Stomach (tissue), 9 donors: Measurements from ENCODE around the gene DEDD. TPM values are rescaled to one million over a fixed set of nuclear protein-coding genes. Genes with fewer than 3 reads are reported as not detected.
A peak's percentile ranks its signal among the peaks of the same experiment; 100 is the strongest.

Experiments
- DNase-seq, 2 donors: peaks; one replicate each; pipeline versions ENCODE4 v3.0.0 to v3.0.0-alpha.2; 2013 to 2019
- H3K27ac ChIP-seq, 5 donors: fragments of 200-600 bp in 4 of 5; sonication (generic) in 4 of 5; one replicate each; pipeline ENCODE4 v1.5.1; 2013 to 2019; ENCODE audit warnings: mild to moderate bottlenecking in 1 of 5, moderate library complexity in 1 of 5
- H3K27me3 ChIP-seq, 3 donors: fragments of 200-600 bp; sonication (generic); one replicate each; pipeline ENCODE4 v1.5.1; 2017 to 2019; ENCODE audit warnings: mixed run types in 1 of 3
- H3K36me3 ChIP-seq, 4 donors: fragments of 200-600 bp; sonication (generic); 1 replicate in 3 of 4; 2 replicates in 1 of 4; pipeline ENCODE4 v1.5.1; 2016 to 2019
- H3K4me1 ChIP-seq, 4 donors: fragments of 200-600 bp; sonication (generic); one replicate each; pipeline ENCODE4 v1.5.1; 2016 to 2019
- H3K4me3 ChIP-seq, 4 donors: fragments of 200-600 bp; sonication (generic) in 3 of 4; one replicate each; pipeline ENCODE4 v1.5.1; 2016 to 2019; ENCODE audit warnings: mild to moderate bottlenecking in 1 of 4
- H3K9me3 ChIP-seq, 4 donors: fragments of 200-600 bp; sonication (generic); one replicate each; pipeline ENCODE4 v1.5.1; 2016 to 2019
- CTCF ChIP-seq, 7 experiments: fragments of 450-650 bp in 4 of 7; fragments of 200-600 bp in 3 of 7; sonication (generic) in 3 of 7; IDR thresholded peaks; one replicate each; pipeline ENCODE4 v1.5.1; 2016 to 2019; ENCODE audit warnings: antibody characterized with exemption in 7 of 7, control low read depth in 2 of 7, mild to moderate bottlenecking in 1 of 7
- EP300 ChIP-seq: sonication (generic); formaldehyde crosslinking; IDR thresholded peaks from one replicate; pipeline ENCODE4 v1.6.1; 2017; ENCODE audit warnings: antibody characterized with exemption
- POLR2A ChIP-seq, 4 donors: fragments of 450-650 bp; IDR thresholded peaks; one replicate each; pipeline ENCODE4 v1.6.1; 2016; ENCODE audit warnings: antibody characterized with exemption in 4 of 4, control low read depth in 2 of 4, mild to moderate bottlenecking in 1 of 4, moderate library complexity in 1 of 4
- POLR2AphosphoS5 ChIP-seq, 3 donors: sonication (generic); formaldehyde crosslinking; IDR thresholded peaks; one replicate each; pipeline ENCODE4 v1.6.1; 2016; ENCODE audit warnings: antibody characterized with exemption in 3 of 3
- WGBS, 5 donors: extraction: QIAGEN DNeasy Blood & Tissue Kit in 3 of 5; methylation state at CpG; one replicate each; pipeline versions ENCODE4 v1.1.5 to v1.1.7; 2013 to 2018; 5-methylcytosine and 5-hydroxymethylcytosine counted together
- intact Hi-C: fragments of 100-400 bp; cut with DNase I; formaldehyde crosslinking; loops from one replicate; pipeline ENCODE4 v1.15.1; 2023; ENCODE audit warnings: low total_unique reads
- polyA plus RNA-seq, 3 donors: library from polyadenylated mRNA; stranded (reverse); fragments of 200-250 nt; gene quantifications; one replicate each; pipeline ENCODE4 v1.2.3, GENCODE V29; 2013
- total RNA-seq, 5 donors: library from RNA; depleted of rRNA; stranded (reverse); fragments of >200 nt; gene quantifications; one replicate each; pipeline versions ENCODE4 v1.1.0 to v1.2.3, GENCODE V29; 2014 to 2016
- donor health status: healthy with polysubstance abuse.
- donor health status: Bipolar disorder and iron deficiency.
- donor health status: healthy.

The DEDD gene
- total and polyA plus RNA-seq, 8 donors, result 2.3 to 35.9 (median 17.6) TPM

DNA sequence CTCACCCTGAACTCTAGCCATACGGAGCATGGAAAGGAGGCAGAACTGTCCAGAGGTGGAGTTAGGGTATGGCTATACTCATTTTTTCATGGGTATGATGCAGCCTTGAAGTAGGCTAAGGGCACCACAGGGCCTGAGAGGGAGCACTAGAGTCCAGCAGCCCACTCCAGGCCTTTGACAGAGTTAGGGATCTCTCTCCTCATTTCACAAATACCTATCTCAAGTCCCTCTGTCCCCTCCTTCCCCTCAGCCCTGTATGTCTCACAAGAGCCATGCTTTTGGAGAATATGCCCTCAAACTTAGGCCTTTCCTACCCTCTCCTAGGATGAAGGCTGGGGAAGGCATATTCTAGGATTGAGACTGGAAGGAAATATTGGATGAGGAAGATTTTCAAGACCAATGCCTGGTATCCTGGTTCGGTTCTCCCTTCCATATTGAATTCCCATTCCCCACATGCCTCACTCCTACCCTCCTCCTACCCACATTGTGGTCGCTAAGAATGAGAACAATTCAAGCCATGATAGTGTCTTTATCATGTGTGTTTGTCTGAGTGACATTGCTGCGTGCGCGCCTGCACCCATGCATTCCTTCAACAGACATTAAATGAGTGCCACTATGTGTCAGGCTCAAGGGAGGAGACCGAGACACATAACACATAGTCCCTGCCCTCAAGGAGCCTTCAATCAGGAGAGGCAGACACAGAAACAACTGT lies 40.5 kb downstream of the DEDD start:
- no peak overlapping the region for H3K4me3 ChIP-seq
- no peak for DNase-seq
- no peaks in the 10 kb centered on the region for H3K9me3 ChIP-seq
- H3K27me3 ChIP-seq, result no peaks in the 10 kb centered on the region
- WGBS, 5 donors, result 90 to 96% (median 92%) methylated on average over 7 of the region's 7 CpGs
- H3K4me1 ChIP-seq, result peaks cover 4 to 25% (median 10%) of the 10 kb centered on the region in 4 donors
- no peaks in the 10 kb centered on the region for H3K36me3 ChIP-seq
- no peak for TF ChIP-seq CTCF (IDR thresholded peaks at IDR 0.05)
- TF ChIP-seq EP300, result no peak
- TF ChIP-seq POLR2AphosphoS5 (IDR thresholded peaks at IDR 0.05), result no peak
- TF ChIP-seq POLR2A (IDR thresholded peaks at IDR 0.05), result no peak
- intact Hi-C loops, result loop anchor here (10.0 kb wide), 1 partner anchor 97 kb away; no protein-coding TSS in a partner anchor
- H3K27ac ChIP-seq, result no peak overlapping the region

DNA sequence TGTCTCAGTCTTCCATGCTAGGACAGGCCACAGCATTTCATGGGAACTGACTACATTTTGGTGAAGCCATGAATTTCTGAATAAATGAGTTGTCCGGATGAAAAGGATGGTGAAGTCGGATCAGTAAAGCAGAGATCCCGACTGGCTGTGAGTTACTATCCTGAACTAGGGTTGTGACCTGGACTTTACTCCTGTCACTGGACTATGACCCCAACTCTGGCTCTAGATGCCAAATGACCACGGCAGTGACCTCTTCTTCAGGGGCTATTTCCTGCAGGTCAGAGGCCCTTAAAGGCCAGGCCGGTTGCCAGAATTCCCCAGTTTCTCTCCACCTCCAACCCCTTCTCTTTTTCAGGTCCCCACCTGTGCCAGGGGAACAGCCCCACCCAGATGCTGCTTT lies 41.4 kb downstream of the DEDD start:
- WGBS, 5 donors, result 78 to 82% (median 79%) methylated on average over 5 of the region's 5 CpGs
- no peak for DNase-seq

GRCh38 chr1:161090617-161091016 lies 41.9 kb downstream of the DEDD start:
- Histone ChIP-seq H3K36me3 (no peaks in the 10 kb centered on the region), H3K27me3 (no peaks in the 10 kb centered on the region), H3K9me3 (no peaks in the 10 kb centered on the region), H3K27ac (no peak overlapping the region), H3K4me1 (peaks cover 5 to 32% (median 18%) of the 10 kb centered on the region in 4 donors), H3K4me3 (no peak overlapping the region)
- intact Hi-C loops, result loop anchor here (10.0 kb wide), 1 partner anchor 96 kb away; no protein-coding TSS in a partner anchor
- TF ChIP-seq CTCF (IDR thresholded peaks at IDR 0.05) (no peak), EP300 (no peak), POLR2AphosphoS5 (IDR thresholded peaks at IDR 0.05) (no peak), POLR2A (IDR thresholded peaks at IDR 0.05) (no peak)
- WGBS, 5 donors, result 67 to 87% (median 78%) methylated on average over 3 of the region's 3 CpGs
- DNase-seq, result no peak

More for the DNA sequence above, 41.4 kb downstream of the DEDD start:
- no peaks in the 10 kb centered on the region for H3K36me3 ChIP-seq
- intact Hi-C loops, result loop anchor here (10.0 kb wide), 1 partner anchor 96 kb away; no protein-coding TSS in a partner anchor
- H3K4me1 ChIP-seq, result peaks cover 3 to 27% (median 15%) of the 10 kb centered on the region in 4 donors
- H3K27me3 ChIP-seq, result no peaks in the 10 kb centered on the region
- no peak overlapping the region for H3K27ac ChIP-seq
- no peak overlapping the region for H3K4me3 ChIP-seq
- TF ChIP-seq POLR2A (IDR thresholded peaks at IDR 0.05) (no peak), EP300 (no peak), POLR2AphosphoS5 (IDR thresholded peaks at IDR 0.05) (no peak), CTCF (IDR thresholded peaks at IDR 0.05) (no peak)
- no peaks in the 10 kb centered on the region for H3K9me3 ChIP-seq

DNA sequence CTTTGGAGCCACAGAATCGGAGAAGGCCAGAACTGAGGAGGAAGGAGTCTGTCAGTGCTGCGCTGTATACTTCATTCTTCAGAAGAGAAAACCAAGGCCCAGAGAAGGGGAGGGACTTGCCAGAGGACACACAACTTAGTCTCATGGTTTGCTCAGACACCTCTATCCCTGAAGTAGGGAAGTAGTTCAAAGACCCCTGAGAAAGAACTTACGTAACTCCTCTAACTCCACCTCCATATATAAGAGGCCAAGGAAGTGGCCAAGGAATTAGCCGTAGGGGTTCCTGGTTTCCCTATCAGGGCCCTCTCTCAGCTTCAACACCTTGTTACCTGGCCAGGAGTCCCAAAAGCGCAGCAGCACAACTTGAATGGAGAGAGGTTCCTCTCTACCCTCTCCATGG lies 42.5 kb downstream of the DEDD start:
- Histone ChIP-seq H3K36me3 (no peaks in the 10 kb centered on the region), H3K27ac (peak overlapping the region; percentile 75 to 87 (median 79)), H3K27me3 (no peaks in the 10 kb centered on the region), H3K4me3 (no peak overlapping the region), H3K9me3 (no peaks in the 10 kb centered on the region), H3K4me1 (peaks cover 5 to 39% (median 21%) of the 10 kb centered on the region in 4 donors)
- DNase-seq, result no peak
- WGBS, 5 donors, result 88 to 96% (median 94%) methylated on average over 5 of the region's 5 CpGs
- intact Hi-C loops, result loop anchor here (10.0 kb wide), 1 partner anchor 95 kb away; no protein-coding TSS in a partner anchor
- TF ChIP-seq POLR2A (IDR thresholded peaks at IDR 0.05) (no peak), CTCF (IDR thresholded peaks at IDR 0.05) (no peak), POLR2AphosphoS5 (IDR thresholded peaks at IDR 0.05) (no peak), EP300 (no peak)
